NCI-H446 (cell line): ENCODE data around the gene ZNF160.
"Not testable (repeated sequence)": the region's sequence is repeated elsewhere in the genome, so short reads cannot be mapped to it uniquely, and the experiment has no call there.

Experiments
- DNase-seq, 2 experiments: peaks; one replicate each; lab custom pipeline; 2025; lab: John Stamatoyannopoulos, UW

The ZNF160 gene

DNA sequence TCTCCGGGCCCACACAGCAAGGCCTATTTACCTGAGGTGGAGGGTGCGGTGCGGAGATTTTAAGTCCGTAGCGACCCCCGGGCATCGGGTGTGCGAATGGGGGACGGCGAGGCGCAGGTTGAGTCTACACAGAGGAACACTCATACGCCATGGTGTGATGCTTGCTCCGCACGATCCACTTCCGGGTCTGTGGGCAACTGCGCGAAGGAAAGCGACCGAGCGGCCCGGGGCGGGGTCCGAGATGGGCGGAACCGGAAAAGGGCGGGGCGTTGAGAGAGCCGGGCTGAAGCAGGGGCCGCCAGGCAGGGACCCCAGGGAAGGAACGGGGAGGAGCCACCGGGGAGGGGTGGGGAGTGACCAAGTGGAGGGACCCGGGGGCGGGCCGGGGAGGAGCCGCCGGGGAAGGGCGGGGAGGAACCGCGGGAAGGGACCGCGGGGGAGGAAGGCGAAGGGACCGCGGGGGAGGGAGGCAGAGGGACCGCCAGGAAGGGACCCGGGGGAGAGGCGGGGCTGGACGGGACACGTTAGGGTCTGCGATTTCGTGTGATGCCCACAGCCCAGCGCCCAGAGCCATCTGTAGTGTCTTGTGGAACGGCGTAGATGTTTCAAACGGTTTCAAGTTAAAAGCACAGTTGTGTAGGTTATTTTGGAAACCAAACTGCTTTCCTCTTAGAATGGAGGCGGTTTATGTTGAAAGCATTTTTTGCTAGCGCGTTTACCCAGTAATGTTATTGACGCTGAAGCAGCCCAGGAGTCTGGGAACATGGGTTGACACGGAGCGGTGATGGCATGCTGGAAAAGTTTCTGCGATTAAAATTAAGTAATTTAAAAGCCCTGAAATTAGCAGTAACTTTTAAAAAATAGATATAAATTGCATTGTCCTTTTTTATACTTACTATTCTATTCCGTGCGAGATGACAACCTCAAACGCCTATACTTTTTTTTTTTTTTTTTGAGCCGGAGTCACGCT is at the start of gene ZNF160:
Gene ZNF160 (minus strand): TSS at position 189 of the 970 bp plus-strand sequence. CDS start 17,146 bp downstream, outside the sequence.
- peak; percentile 88 to 92 for DNase-seq

- DNase-seq = no peak
Observed at GRCh38 chr19:53147645-53148044, 44.4 kb upstream of the ZNF160 start.

DNA sequence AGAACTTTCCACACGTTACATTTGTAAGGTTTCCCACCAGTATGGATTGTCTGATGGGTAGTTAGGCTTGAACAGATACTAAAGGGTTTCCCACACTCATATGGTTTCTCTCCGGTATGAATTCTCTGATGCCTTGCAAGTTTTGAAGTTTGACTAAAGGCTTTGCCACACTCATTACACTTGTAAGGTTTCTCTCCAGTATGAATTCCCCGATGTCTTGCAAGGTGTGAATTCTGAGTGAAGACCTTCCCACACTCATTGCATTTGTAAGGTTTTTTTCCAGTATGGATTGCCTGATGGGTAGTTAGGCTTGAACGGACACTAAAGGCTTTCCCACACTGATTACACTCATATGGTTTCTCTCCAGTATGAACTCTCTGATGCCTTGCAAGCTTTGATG is 37.1 kb upstream of the ZNF160 start:
- DNase-seq = no peak

DNA sequence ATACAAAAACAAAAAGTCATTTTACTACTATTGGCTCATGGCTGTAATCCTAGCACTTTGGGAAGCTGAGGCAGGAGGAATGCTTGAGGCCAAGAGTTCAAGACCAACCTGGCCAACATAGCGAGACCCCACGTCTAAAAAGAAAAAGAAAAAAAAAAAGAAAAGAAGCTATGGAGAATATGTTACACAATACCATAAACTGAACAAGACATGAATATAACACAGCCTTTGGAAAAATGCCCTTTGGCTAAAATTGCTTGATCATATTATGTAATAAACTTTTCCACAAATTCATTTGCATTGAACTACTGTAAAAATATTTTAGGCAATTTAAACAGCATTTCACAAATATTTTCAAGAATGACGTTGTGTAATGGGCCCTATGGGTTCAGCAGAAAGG is 33.2 kb upstream of the ZNF160 start:
- DNase-seq = no peak

- peak in 1 of 2 experiments; percentile 2 for DNase-seq
Observed at GRCh38 chr19:53132141-53132991, 29.1 kb upstream of the ZNF160 start, which contains the start of gene ZNF415. Gene ZNF415 (minus strand): TSS chr19:53132910. CDS start chr19:53122676, 10,234 bp downstream.

DNA sequence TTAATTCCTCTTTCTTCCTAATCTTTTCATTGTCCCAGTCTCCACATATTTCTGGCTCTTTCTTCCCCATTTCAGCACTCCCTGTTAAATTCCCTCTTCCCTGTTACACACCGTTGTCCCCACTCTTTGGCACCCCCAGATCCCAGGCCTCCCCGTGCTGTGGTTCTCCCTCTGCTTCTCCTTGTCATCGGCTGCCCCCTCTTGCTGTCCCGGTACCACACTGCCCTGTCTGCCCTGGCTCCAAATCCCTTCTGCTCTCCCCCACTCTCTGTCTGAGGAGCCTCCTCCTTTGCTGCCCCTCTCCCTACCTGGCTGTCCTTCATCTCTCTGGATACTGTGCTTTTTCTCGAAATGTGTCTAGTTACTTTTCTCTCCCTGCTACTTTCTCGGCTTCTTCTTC is 28.5 kb upstream of the ZNF160 start:
- no peak for DNase-seq

DNA sequence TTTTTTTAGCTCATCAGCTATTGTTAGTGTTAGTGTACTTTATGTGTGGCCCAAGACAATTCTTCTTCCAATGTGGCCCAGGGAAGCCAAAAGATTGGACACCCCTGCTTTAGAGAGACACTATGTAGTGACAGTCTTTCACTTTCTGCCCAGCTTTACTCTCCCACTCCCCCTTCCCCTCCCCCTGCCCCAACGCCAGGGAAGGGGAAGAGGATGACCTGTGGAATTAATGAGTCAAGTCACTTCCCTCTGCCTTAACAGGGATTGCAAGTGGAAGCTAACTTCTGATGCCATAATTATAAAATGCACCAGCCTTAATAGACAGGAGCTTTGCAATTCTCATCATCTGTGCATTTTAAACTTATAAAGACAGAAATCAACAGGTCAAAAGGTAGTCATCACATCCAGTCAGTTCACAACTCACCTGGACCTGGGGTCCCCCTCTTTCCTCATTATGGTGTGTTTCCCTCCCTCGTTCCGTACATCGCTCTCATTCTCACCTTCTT is 27.9 kb upstream of the ZNF160 start:
- no peak for DNase-seq

GRCh38 chr19:53130506-53130905 is 27.3 kb upstream of the ZNF160 start:
- no peak for DNase-seq

DNA sequence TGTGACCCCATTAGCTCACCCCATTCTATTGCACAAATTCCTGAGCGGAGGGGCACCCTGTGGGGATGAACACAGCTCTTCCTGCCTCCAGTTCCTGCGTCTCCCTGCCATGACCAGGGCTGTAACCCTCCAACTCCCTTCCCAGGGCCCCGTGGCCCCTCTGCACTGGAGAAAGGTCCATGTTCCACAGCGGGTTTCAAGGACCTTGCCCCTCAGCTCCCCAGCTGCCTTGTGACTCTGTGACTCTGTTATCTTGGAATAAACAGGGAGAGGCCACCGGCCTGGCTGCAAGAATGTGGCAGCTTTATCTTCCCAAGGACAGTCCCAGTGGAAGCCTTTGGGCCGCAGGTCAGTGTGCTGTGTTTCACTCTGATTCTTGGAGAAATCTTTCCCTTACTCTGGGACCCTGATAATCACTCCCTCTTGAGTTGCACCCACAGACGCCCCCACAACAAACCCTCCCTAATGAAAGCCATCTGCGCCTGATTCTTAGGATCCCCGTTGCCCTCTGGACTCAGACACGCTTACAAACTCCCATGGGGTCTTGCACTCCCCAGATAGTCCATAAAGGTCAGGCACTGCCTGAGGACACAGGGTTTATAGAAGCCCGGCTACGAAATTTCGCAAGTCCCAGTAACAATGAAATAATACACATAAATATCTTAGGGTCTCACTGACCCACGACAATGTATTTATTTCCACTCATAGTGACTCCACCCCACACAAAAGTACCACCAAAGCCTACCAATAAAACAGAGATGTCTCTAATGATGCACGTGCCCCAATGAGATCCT is 23.7 kb upstream of the ZNF160 start:
- DNase-seq = not testable (repeated sequence)

- DNase-seq = no peak
Observed at GRCh38 chr19:53123400-53123799, 20.2 kb upstream of the ZNF160 start.

- DNase-seq = no peak
Observed at GRCh38 chr19:53112286-53112685, 9.1 kb upstream of the ZNF160 start.

GRCh38 chr19:53109527-53109926 is 6.3 kb upstream of the ZNF160 start:
- DNase-seq = no peak

DNA sequence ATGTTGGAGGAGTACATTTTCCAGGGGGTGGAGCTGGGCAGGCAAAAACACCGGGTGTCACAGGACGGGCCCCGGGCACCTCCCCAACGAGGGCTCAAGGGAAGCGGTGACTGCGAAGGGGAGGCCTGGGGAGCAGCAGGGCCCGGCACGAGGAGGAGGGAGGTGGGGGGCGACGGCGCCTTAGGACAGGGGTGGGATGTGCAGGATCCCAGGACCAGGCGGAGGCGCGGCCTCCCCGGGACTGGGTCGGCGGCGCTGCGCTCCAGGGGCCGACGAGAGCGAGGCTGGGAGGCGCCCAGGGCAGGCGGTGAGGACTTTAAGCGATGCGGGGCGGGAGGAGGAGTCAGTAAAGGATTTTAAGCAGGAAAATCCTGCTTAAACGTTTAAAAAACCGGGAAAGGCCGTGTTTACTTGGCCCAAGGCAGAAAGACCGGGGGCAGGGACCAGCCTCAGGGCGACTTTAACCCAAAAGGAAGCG is 427 bp downstream of the ZNF160 start:
- DNase-seq = no peak

GRCh38 chr19:53102206-53102755 is 941 bp downstream of the ZNF160 start:
- DNase-seq = no peak

GRCh38 chr19:53101518-53101917 is 1.7 kb downstream of the ZNF160 start:
- no peak for DNase-seq

DNA sequence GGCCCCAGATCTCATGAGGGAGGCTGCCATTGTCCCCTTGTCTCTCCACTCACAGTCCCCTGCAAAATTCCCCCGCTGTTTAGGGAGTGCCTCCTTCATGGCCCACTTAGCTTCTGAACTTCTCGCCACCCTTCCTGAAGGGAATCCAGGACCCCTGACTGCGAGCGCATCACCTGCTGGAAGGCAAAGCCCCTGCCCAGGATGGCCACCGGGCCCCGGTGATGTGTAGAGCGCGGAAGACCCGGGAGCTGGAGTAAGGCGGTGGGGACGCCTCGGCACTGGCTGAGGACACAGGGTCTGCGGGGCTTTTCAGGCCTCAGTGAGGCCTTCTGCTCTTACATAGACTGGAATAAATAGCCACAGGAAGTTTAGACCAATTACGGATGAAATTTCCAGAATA is 4.7 kb downstream of the ZNF160 start:
- DNase-seq = not testable (repeated sequence)

- not testable (repeated sequence) for DNase-seq
Observed at GRCh38 chr19:53096982-53097690, 6.1 kb downstream of the ZNF160 start.

DNA sequence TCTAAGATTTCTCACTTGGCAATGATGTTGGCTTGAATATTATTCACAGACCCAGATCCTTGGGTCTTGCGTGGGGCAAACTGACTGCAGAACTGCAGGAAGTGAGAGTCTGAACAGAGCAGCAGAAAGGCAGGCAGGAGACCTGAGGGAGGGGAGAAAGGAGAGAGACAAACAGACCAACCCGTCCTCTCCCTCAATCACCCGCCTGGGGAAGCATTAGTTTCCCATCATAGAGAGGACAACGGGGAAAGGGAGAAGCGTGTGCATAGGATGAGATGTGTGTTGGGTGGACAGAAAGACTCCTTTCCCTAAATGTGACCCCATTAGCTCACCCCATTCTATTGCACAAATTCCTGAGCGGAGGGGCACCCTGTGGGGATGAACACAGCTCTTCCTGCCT is 6.6 kb downstream of the ZNF160 start:
- not testable (repeated sequence) for DNase-seq

DNA sequence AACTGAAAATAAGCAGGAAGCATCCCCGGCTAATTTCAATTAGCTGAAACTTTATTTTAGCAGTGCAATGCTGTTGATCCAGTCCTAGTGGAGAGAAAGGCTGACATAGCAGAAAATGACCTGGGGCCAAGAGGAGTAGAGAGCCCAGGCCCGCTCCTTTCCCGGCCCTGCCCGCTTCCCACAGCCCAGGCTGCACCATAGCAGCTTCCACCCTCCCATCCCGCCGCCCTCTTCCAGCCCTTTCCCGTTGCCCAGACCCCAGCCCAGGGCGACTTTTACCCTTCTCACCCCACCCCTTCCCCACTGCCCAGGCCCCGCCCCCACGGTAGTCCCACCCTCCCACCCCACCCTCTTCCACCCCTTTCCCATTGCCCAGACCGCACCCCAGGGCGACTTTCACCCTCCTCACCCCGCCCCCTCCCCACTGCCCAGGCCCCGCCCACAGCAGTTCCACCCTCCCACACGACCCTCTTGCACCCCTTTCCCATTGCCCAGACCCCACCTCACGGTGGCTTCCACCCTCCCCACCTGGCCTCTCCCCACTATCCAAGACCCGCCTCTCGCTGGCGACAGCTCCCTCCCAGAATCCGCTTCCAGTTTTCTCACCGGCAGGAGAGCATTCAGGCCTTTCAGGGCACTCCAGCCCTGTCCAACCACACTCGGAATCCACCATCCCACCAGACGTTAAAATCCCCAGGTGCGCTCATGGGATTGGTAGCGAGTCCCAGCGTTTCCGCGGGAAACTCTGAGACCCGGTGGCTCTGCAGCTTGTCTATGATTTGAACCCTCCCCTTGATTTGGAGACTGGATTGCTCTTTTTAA is 8.3 kb downstream of the ZNF160 start:
- no peak for DNase-seq
